ENCODE results near the gene OCA2. TPM values are rescaled to one million over a fixed set of nuclear protein-coding genes. Genes with fewer than 3 reads are reported as not detected.

OCA2 gene
- total RNA-seq, 2 donors from 2014 or later: 3.7 TPM; not detected in 1

- no peaks in the 10 kb centered on the region for H3K36me3 ChIP-seq
- intact Hi-C loops (cut with DNase I): no loop called here
- no peak overlapping the region for H3K27ac ChIP-seq
- DNase-seq (ENCODE audit: low spot score): no peak
- H3K4me3 ChIP-seq: no peak overlapping the region
- WGBS: 93% methylated on average over 26 of the region's 26 CpGs
- no peaks in the 10 kb centered on the region for H3K9me3 ChIP-seq
- TF ChIP-seq POLR2A (IDR thresholded peaks at IDR 0.05) (no peak), CTCF (IDR thresholded peaks at IDR 0.05) (no peak), POLR2AphosphoS5 (IDR thresholded peaks at IDR 0.05) (no peak)
- no peaks in the 10 kb centered on the region for H3K4me1 ChIP-seq (replicated peaks)
- no peaks in the 10 kb centered on the region for H3K27me3 ChIP-seq (replicated peaks; ENCODE audit: insufficient read depth)
Measured at GRCh38 chr15:28018291-28019044, 80.6 kb downstream of the OCA2 start.

GRCh38 chr15:28017423-28017924, 81.6 kb downstream of the OCA2 start:
- no peaks in the 10 kb centered on the region for H3K36me3 ChIP-seq
- intact Hi-C loops (cut with DNase I): no loop called here
- H3K27me3 ChIP-seq (replicated peaks; ENCODE audit: insufficient read depth): no peaks in the 10 kb centered on the region
- no peak overlapping the region for H3K27ac ChIP-seq
- H3K4me3 ChIP-seq: no peak overlapping the region
- TF ChIP-seq CTCF (IDR thresholded peaks at IDR 0.05) (no peak), POLR2AphosphoS5 (IDR thresholded peaks at IDR 0.05) (no peak), POLR2A (IDR thresholded peaks at IDR 0.05) (no peak)
- H3K4me1 ChIP-seq (replicated peaks): no peaks in the 10 kb centered on the region
- no peaks in the 10 kb centered on the region for H3K9me3 ChIP-seq
- DNase-seq (ENCODE audit: low spot score): no peak
- WGBS: 80% methylated on average over 10 of the region's 10 CpGs

GRCh38 chr15:28015855-28016254, 83.3 kb downstream of the OCA2 start:
- H3K27ac ChIP-seq: no peak overlapping the region
- no peak for TF ChIP-seq POLR2AphosphoS5 (IDR thresholded peaks at IDR 0.05)
- TF ChIP-seq POLR2A (IDR thresholded peaks at IDR 0.05): no peak
- no peak for TF ChIP-seq CTCF (IDR thresholded peaks at IDR 0.05)
- intact Hi-C loops (cut with DNase I): no loop called here
- H3K4me1 ChIP-seq (replicated peaks): no peaks in the 10 kb centered on the region
- no peaks in the 10 kb centered on the region for H3K36me3 ChIP-seq
- no peaks in the 10 kb centered on the region for H3K9me3 ChIP-seq
- no peak overlapping the region for H3K4me3 ChIP-seq
- WGBS: 90% methylated on average over 10 of the region's 10 CpGs
- H3K27me3 ChIP-seq (replicated peaks; ENCODE audit: insufficient read depth): no peaks in the 10 kb centered on the region
- DNase-seq (ENCODE audit: low spot score): no peak

- WGBS: 94% methylated on average over 23 of the region's 23 CpGs
- H3K9me3 ChIP-seq: no peaks in the 10 kb centered on the region
- intact Hi-C loops (cut with DNase I): no loop called here
- H3K27me3 ChIP-seq (replicated peaks; ENCODE audit: insufficient read depth): no peaks in the 10 kb centered on the region
- DNase-seq (ENCODE audit: low spot score): no peak
- H3K4me1 ChIP-seq (replicated peaks): no peaks in the 10 kb centered on the region
- no peak overlapping the region for H3K27ac ChIP-seq
- H3K36me3 ChIP-seq: no peaks in the 10 kb centered on the region
- H3K4me3 ChIP-seq: no peak overlapping the region
- TF ChIP-seq POLR2AphosphoS5 (IDR thresholded peaks at IDR 0.05) (no peak), CTCF (IDR thresholded peaks at IDR 0.05) (no peak)
Measured at GRCh38 chr15:28014623-28015200, 84.4 kb downstream of the OCA2 start.

- WGBS: 85% methylated on average over 9 of the region's 9 CpGs
- Histone ChIP-seq H3K27ac (no peak overlapping the region), H3K4me1 (replicated peaks) (no peaks in the 10 kb centered on the region), H3K4me3 (no peak overlapping the region), H3K36me3 (no peaks in the 10 kb centered on the region), H3K27me3 (replicated peaks; ENCODE audit: insufficient read depth) (no peaks in the 10 kb centered on the region), H3K9me3 (no peaks in the 10 kb centered on the region)
- DNase-seq (ENCODE audit: low spot score): no peak
- TF ChIP-seq CTCF (IDR thresholded peaks at IDR 0.05) (no peak), POLR2AphosphoS5 (IDR thresholded peaks at IDR 0.05) (no peak), POLR2A (IDR thresholded peaks at IDR 0.05) (no peak)
- intact Hi-C loops (cut with DNase I): no loop called here
Measured at GRCh38 chr15:28013976-28014375, 85.1 kb downstream of the OCA2 start.

Data from prostate gland (tissue), 2 donors.